Osteoblast (primary cell): Measurements from ENCODE around the gene EFNA5. TPM values are rescaled to one million over a fixed set of nuclear protein-coding genes. Genes with fewer than 3 reads are reported as not detected.

ENCODE experiments used
- DNase-seq: peaks from one replicate; pipeline ENCODE4 v3.0.0; 2011; ENCODE audit warnings: low spot score, mixed read lengths; ENCODE audit not compliant: insufficient read length; ENCODE audit errors: missing footprints
- H2AFZ ChIP-seq: 2 replicates; pipeline ENCODE4 v1.6.0; 2011; ENCODE audit warnings: mild to moderate bottlenecking, low read length
- H3K27ac ChIP-seq: 2 replicates; pipeline ENCODE4 v1.5.1; 2011; ENCODE audit warnings: mild to moderate bottlenecking, low read depth, low read length, moderate library complexity
- H3K27me3 ChIP-seq: 2 replicates; pipeline ENCODE4 v1.6.0; 2012; ENCODE audit warnings: mild to moderate bottlenecking, control low read depth, inconsistent platforms, low read length, moderate library complexity; ENCODE audit not compliant: insufficient read depth
- H3K36me3 ChIP-seq: 2 replicates; pipeline ENCODE4 v1.5.1; 2011; ENCODE audit warnings: mild to moderate bottlenecking, low read length, control low read depth, moderate library complexity; ENCODE audit not compliant: insufficient read depth
- H3K4me1 ChIP-seq: 2 replicates; pipeline ENCODE4 v1.5.1; 2011; ENCODE audit warnings: mild to moderate bottlenecking, low read length, control low read depth, moderate library complexity; ENCODE audit not compliant: insufficient read depth
- H3K4me2 ChIP-seq: 2 replicates; pipeline ENCODE4 v1.6.0; 2011; ENCODE audit warnings: mild to moderate bottlenecking, low read length; ENCODE audit not compliant: insufficient read depth
- H3K4me3 ChIP-seq: fragments of 200-600 bp; sonication (generic); 3 replicates; pipeline ENCODE4 v1.5.1; 2012; ENCODE audit warnings: mild to moderate bottlenecking, low read length, inconsistent platforms; ENCODE audit not compliant: insufficient read depth
- H3K79me2 ChIP-seq: 2 replicates; pipeline ENCODE4 v1.6.0; 2012; ENCODE audit warnings: mild to moderate bottlenecking, low read length, control low read depth, inconsistent platforms; ENCODE audit not compliant: insufficient read depth
- H3K9me3 ChIP-seq: 2 replicates; pipeline ENCODE4 v1.5.1; 2011; ENCODE audit warnings: low read depth, low read length, control low read depth
- H4K20me1 ChIP-seq: 2 replicates; pipeline ENCODE4 v1.6.0; 2012; ENCODE audit warnings: mild to moderate bottlenecking, low read length, control low read depth; ENCODE audit not compliant: insufficient read depth
- total RNA-seq: library from RNA; depleted of rRNA; stranded (reverse); fragments of >200 nt; gene quantifications from 2 replicates; pipeline ENCODE4 v1.2.3, GENCODE V29; 2012
- TF ChIP-seq, protein P1 (sequence below): IDR thresholded peaks from 2 replicates; pipeline ENCODE4 v1.5.1; 2011; ENCODE audit warnings: mild to moderate bottlenecking, low read depth, low read length, moderate library complexity; ENCODE audit errors: extremely low read depth

The EFNA5 gene
- total RNA-seq, 1 donor, result 12.3 TPM

DNA sequence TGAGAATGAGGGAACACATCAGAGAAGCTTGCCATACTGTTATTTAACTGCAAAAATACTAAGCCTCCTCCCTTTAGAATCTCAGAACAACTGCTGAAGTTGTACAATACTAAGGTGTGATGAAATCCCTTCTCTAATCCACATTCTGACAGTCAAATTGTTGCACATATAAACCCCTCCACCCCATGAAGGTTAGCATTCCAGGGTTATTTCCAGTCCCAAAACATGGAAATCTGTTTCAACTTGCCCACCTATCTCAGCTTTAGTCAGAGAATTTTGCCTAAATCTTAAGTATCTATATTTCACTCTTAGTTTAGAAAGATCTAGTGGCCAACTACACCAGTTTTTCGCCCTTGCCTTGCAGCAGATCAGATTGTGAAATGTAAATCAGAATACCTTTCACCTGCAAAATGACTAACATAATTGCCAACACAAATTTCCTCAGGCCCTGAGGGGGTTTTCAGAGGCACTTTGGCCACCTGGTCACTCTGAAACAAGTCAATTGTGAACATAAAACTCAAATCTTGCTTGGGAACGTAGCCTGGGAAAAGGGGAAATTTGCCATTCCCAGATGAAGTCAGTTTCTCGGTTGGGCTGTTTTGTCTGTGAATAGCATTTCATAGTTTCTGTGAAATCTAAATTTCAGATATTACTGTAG lies 93.9 kb downstream of the EFNA5 start:
- Histone ChIP-seq H4K20me1 (no peaks in the 10 kb centered on the region), H3K4me1 (peaks cover 6% of the 10 kb centered on the region), H3K4me2 (no peak overlapping the region), H3K9me3 (no peaks in the 10 kb centered on the region), H3K79me2 (peaks cover 7% of the 10 kb centered on the region), H3K4me3 (no peak overlapping the region), H3K36me3 (no peaks in the 10 kb centered on the region), H3K27ac (no peak overlapping the region), H3K27me3 (no peaks in the 10 kb centered on the region), H2AFZ (no peak overlapping the region)
- TF ChIP-seq, protein P1, sequence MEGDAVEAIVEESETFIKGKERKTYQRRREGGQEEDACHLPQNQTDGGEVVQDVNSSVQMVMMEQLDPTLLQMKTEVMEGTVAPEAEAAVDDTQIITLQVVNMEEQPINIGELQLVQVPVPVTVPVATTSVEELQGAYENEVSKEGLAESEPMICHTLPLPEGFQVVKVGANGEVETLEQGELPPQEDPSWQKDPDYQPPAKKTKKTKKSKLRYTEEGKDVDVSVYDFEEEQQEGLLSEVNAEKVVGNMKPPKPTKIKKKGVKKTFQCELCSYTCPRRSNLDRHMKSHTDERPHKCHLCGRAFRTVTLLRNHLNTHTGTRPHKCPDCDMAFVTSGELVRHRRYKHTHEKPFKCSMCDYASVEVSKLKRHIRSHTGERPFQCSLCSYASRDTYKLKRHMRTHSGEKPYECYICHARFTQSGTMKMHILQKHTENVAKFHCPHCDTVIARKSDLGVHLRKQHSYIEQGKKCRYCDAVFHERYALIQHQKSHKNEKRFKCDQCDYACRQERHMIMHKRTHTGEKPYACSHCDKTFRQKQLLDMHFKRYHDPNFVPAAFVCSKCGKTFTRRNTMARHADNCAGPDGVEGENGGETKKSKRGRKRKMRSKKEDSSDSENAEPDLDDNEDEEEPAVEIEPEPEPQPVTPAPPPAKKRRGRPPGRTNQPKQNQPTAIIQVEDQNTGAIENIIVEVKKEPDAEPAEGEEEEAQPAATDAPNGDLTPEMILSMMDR, result no peak
- no peak for DNase-seq

DNA sequence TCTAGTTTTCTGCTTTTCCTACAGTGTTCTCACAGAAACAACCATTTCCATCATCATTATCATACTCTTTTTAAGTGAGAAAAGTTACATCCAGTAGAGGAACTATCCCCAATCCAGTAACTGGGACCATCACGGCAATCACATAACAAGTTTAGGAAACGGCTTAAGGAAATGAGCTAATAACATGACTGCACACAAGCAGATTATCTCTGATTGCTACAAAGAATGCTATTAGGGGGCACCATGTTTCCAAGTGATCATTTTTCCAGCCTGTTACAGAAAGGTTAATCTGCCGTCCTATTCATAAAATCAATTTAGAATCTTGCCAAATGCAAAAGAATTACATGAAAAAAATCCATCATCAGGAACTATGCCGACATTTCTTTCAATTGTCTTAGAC lies 94.6 kb downstream of the EFNA5 start:
- Histone ChIP-seq H3K4me3 (no peak overlapping the region), H2AFZ (no peak overlapping the region), H3K9me3 (no peaks in the 10 kb centered on the region), H3K4me1 (peaks cover 9% of the 10 kb centered on the region), H3K79me2 (peaks cover 7% of the 10 kb centered on the region), H3K27ac (no peak overlapping the region), H3K27me3 (no peaks in the 10 kb centered on the region), H3K4me2 (no peak overlapping the region), H4K20me1 (no peaks in the 10 kb centered on the region), H3K36me3 (no peaks in the 10 kb centered on the region)
- DNase-seq, result no peak
- TF ChIP-seq, protein P1, result no peak

DNA sequence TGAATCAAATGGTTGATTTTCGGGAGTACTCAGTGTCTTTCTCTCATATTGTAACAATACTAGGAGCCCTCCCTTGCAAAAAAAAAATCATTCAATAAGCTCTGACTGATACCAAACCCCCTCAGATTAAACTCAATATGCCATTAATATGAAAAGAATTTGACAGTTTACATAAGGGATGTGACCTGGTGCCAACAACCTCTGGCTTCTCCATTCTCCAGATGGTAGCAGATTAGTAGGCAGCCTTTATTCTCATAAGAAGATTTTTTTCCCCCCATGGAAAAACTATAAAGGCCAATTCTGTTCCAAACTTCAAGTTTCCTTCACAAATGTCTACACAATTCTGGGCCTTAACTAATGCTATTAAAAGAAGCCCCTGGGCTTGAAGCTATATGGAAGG lies 96.5 kb downstream of the EFNA5 start:
- H3K4me2 ChIP-seq, result no peak overlapping the region
- no peak overlapping the region for H2AFZ ChIP-seq
- H3K27me3 ChIP-seq, result no peaks in the 10 kb centered on the region
- no peak for DNase-seq
- H4K20me1 ChIP-seq, result no peaks in the 10 kb centered on the region
- TF ChIP-seq, protein P1, result no peak
- H3K4me3 ChIP-seq, result no peak overlapping the region
- H3K36me3 ChIP-seq, result no peaks in the 10 kb centered on the region
- no peaks in the 10 kb centered on the region for H3K9me3 ChIP-seq
- H3K27ac ChIP-seq, result no peak overlapping the region
- peaks cover 7% of the 10 kb centered on the region for H3K79me2 ChIP-seq
- peaks cover 10% of the 10 kb centered on the region for H3K4me1 ChIP-seq

DNA sequence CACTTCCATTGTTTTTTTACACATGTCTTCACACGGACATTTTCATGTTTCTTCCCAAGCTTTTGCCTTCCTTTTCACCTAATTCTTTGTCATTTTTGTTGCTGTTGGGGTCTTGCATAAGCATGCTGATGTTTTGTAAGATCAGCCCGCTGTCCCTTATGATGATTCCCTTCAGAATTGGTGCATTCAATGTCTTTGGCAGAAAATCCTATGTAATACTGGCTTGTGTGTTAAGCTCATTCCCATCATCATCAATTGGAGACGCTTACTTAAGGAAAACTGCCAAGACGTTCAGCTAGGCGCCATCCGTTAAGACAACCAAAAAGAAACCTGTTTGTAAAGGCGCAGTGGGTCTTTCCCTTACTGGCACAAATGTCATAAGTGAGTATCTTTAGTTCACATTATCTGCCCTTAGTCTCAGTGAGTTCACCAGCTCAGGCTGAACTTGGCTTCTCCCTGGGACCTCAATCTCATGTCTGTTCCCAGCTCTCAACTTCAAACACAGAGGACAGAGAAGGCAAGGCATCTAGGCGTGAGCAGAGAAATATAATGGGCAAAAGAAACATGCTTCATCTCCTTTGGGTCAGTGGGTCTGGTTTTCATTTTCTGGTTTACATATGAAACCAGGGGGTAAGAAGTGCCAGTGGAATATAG lies 97.9 kb downstream of the EFNA5 start:
- Histone ChIP-seq H3K4me1 (peaks cover 10% of the 10 kb centered on the region), H4K20me1 (no peaks in the 10 kb centered on the region), H2AFZ (no peak overlapping the region), H3K79me2 (peaks cover 9% of the 10 kb centered on the region), H3K27me3 (no peaks in the 10 kb centered on the region), H3K27ac (no peak overlapping the region), H3K4me3 (no peak overlapping the region), H3K36me3 (no peaks in the 10 kb centered on the region), H3K4me2 (peak overlapping the region; percentile 89), H3K9me3 (no peaks in the 10 kb centered on the region)
- no peak for DNase-seq
- TF ChIP-seq, protein P1, result no peak
